ENCODE data around the gene AP2A2.
A peak's percentile ranks its signal among the peaks of the same experiment; 100 is the strongest.

DNA sequence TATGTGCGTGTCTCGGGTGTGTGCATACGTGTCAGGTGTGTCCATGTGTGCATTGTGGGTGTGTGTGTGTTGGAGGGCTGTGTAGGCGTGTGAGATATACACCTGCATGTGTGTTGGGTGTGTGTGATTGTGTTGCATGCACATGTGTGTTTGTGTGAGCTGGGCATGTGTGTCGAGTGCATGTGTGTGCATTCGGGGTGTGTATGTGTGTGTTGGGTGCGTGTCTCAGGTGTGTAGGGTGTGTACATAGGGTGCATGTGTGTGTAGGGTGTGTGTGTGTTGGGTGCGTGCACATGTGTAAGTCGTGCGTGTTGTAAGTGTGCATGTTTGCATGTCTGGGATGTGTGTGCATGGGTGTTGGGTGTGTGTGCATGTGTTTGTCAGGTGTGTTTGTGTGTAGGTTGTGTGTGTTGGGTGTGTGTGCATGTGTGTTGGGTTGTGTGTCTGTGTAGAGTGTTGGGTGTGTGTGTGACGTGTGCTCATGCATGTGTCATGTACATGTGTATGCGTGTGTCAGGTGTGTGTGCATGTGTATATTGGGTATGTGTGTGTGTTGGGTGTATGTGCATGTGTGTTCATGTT is 106.7 kb downstream of the AP2A2 start:
- TF ChIP-seq CTCF (IDR thresholded peaks at IDR 0.05) = no peak
- peak in 1 of 3 donors; percentile 36 for TF ChIP-seq POLR2AphosphoS5 (IDR thresholded peaks at IDR 0.05)
- no peak for TF ChIP-seq POLR2A (IDR thresholded peaks at IDR 0.05)

Measured in stomach (tissue), 4 donors.